Cerebellar cortex (tissue), 1 donor: ENCODE measurements around the gene HOXC13.

Experiments
- DNase-seq: peaks from one replicate; pipeline ENCODE4 v3.0.0-alpha.2; 2015; ENCODE audit warnings: low spot score

The HOXC13 gene

GRCh38 chr12:53939141-53940108, 794 bp downstream of the HOXC13 start:
- no peak for DNase-seq

GRCh38 chr12:53940443-53941014, 1.9 kb downstream of the HOXC13 start:
- DNase-seq: no peak

GRCh38 chr12:53941187-53941586, 2.6 kb downstream of the HOXC13 start:
- no peak for DNase-seq

GRCh38 chr12:53941750-53942149, 3.1 kb downstream of the HOXC13 start:
- DNase-seq: no peak

- no peak for DNase-seq
Observed at GRCh38 chr12:53942467-53942997, 3.9 kb downstream of the HOXC13 start.

- DNase-seq: no peak
Observed at GRCh38 chr12:53944209-53944608, 5.6 kb downstream of the HOXC13 start.

GRCh38 chr12:53944907-53945847, 6.5 kb downstream of the HOXC13 start:
- DNase-seq: no peak

- DNase-seq: no peak
Observed at GRCh38 chr12:53947743-53948142, 9.1 kb downstream of the HOXC13 start.

- peak; percentile 51 for DNase-seq
Observed at GRCh38 chr12:53948650-53949593, 10.3 kb downstream of the HOXC13 start.

- DNase-seq: no peak
Observed at GRCh38 chr12:53949631-53950436, 11.2 kb downstream of the HOXC13 start.

- peak; percentile 42 for DNase-seq
Observed at GRCh38 chr12:53950437-53950773, 11.8 kb downstream of the HOXC13 start.

- no peak for DNase-seq
Observed at GRCh38 chr12:53950789-53951576, 12.4 kb downstream of the HOXC13 start.

- DNase-seq: no peak
Observed at GRCh38 chr12:53951577-53952334, 13.1 kb downstream of the HOXC13 start.

- DNase-seq: no peak
Observed at GRCh38 chr12:53952335-53952694, 13.7 kb downstream of the HOXC13 start.

- no peak for DNase-seq
Observed at GRCh38 chr12:53952871-53953734, 14.5 kb downstream of the HOXC13 start.

- DNase-seq: no peak
Observed at GRCh38 chr12:53953831-53954693, 15.4 kb downstream of the HOXC13 start.

GRCh38 chr12:53954694-53955035, 16.0 kb downstream of the HOXC13 start, which contains the start of gene HOXC12:
Gene HOXC12, plus strand, starts transcription at chr12:53954903. Its CDS starts 27 bp downstream, at chr12:53954930.
- no peak for DNase-seq
